ENCODE measurements around the gene RNF4.
A peak's percentile ranks its signal among the peaks of the same experiment; 100 is the strongest.

Gene RNF4

GRCh38 chr4:2432004-2432403 is 36.9 kb upstream of the RNF4 start:
- no peak for TF ChIP-seq CTCF (IDR thresholded peaks at IDR 0.05; ENCODE audit: low read depth, low read length)

GRCh38 chr4:2432991-2433530 is 35.8 kb upstream of the RNF4 start:
- TF ChIP-seq CTCF (IDR thresholded peaks at IDR 0.05; ENCODE audit: low read depth, low read length), result no peak
- no peak overlapping the region for H3K4me3 ChIP-seq (replicated peaks in 1 of 2; ENCODE audit: low read depth in 2 of 2, low read length in 2 of 2)
- peak; percentile 51 to 60 for DNase-seq (ENCODE audit: low read depth in 2 of 2)

More at GRCh38 chr4:2432004-2432403, 36.9 kb upstream of the RNF4 start:
- DNase-seq (ENCODE audit: low read depth in 2 of 2), result no peak
- no peak overlapping the region for H3K4me3 ChIP-seq (replicated peaks in 1 of 2; ENCODE audit: low read depth in 2 of 2, low read length in 2 of 2)

- H3K4me3 ChIP-seq (replicated peaks in 1 of 2; ENCODE audit: low read depth in 2 of 2, low read length in 2 of 2), result no peak overlapping the region
- TF ChIP-seq CTCF (IDR thresholded peaks at IDR 0.05; ENCODE audit: low read depth, low read length), result no peak
- no peak for DNase-seq (ENCODE audit: low read depth in 2 of 2)
Measured at GRCh38 chr4:2433609-2434350, 35.1 kb upstream of the RNF4 start.

GRCh38 chr4:2434420-2434819 is 34.5 kb upstream of the RNF4 start:
- TF ChIP-seq CTCF (IDR thresholded peaks at IDR 0.05; ENCODE audit: low read depth, low read length), result no peak
- no peak for DNase-seq (ENCODE audit: low read depth in 2 of 2)
- H3K4me3 ChIP-seq (replicated peaks in 1 of 2; ENCODE audit: low read depth in 2 of 2, low read length in 2 of 2), result no peak overlapping the region

- no peak for DNase-seq (ENCODE audit: low read depth in 2 of 2)
- no peak for TF ChIP-seq CTCF (IDR thresholded peaks at IDR 0.05; ENCODE audit: low read depth, low read length)
- no peak overlapping the region for H3K4me3 ChIP-seq (replicated peaks in 1 of 2; ENCODE audit: low read depth in 2 of 2, low read length in 2 of 2)
Measured at GRCh38 chr4:2436301-2436700, 32.6 kb upstream of the RNF4 start.

GRCh38 chr4:2436761-2437474 is 32.0 kb upstream of the RNF4 start:
- TF ChIP-seq CTCF (IDR thresholded peaks at IDR 0.05; ENCODE audit: low read depth, low read length), result no peak
- no peak overlapping the region for H3K4me3 ChIP-seq (replicated peaks in 1 of 2; ENCODE audit: low read depth in 2 of 2, low read length in 2 of 2)
- DNase-seq (ENCODE audit: low read depth in 2 of 2), result no peak
